SK-N-MC (cell line): ENCODE measurements around the gene CNTLN.
"Not testable (repeated sequence)": the region's sequence is repeated elsewhere in the genome, so short reads cannot be mapped to it uniquely, and the experiment has no call there.

Experiments used
- EZH2 ChIP-seq: fragments of 200-600 bp; sonication (generic); IDR thresholded peaks from one replicate; pipeline ENCODE4 v1.6.1; 2017; ENCODE audit warnings: antibody characterized with exemption
- FOXP2 ChIP-seq: optimal IDR thresholded peaks from 2 replicates; pipeline ENCODE3; 2011; ENCODE audit warnings: mild to moderate bottlenecking, moderate library complexity; ENCODE audit not compliant: insufficient read depth; ENCODE audit errors: extremely low read length, control extremely low read depth
- POLR2AphosphoS5 ChIP-seq: IDR thresholded peaks from 2 replicates; pipeline ENCODE4 v1.6.1; 2012; ENCODE audit warnings: mild to moderate bottlenecking, low read depth, low read length, borderline replicate concordance

- not testable (repeated sequence) for TF ChIP-seq EZH2, POLR2AphosphoS5, FOXP2
Observed at GRCh38 chr9:17177496-17177895, 42.7 kb downstream of the CNTLN start.
